HepG2 (cell line): Measurements from ENCODE around the gene LSM3.

Experiments
- EZH2 ChIP-seq: conservative IDR thresholded peaks from 2 replicates; pipeline ENCODE4 v1.6.1; 2012; ENCODE audit warnings: mild to moderate bottlenecking, low read depth, low read length, moderate library complexity
- SCMH1 ChIP-seq: sonication (generic); formaldehyde crosslinking; IDR thresholded peaks from 2 replicates; pipeline ENCODE4 v1.9.0; 2021; ENCODE audit warnings: missing genetic modification reagents, mild to moderate bottlenecking, borderline replicate concordance
- TBL1XR1 ChIP-seq: fragments of 150-350 bp; IDR thresholded peaks from 2 replicates; pipeline ENCODE4 v1.6.1; 2014; ENCODE audit warnings: borderline replicate concordance, low read length; ENCODE audit not compliant: partially characterized antibody
- TF ChIP-seq, protein P1 (sequence below): sonication (generic); formaldehyde crosslinking; IDR thresholded peaks from 2 replicates; pipeline ENCODE4 v1.4.0; 2020; ENCODE audit warnings: missing genetic modification reagents

GRCh38 chr3:14235003-14235911, 56.6 kb downstream of the LSM3 start:
- TF ChIP-seq TBL1XR1: no peak
- no peak for TF ChIP-seq SCMH1 (CRISPR knock-in tag)
- TF ChIP-seq, protein P1, sequence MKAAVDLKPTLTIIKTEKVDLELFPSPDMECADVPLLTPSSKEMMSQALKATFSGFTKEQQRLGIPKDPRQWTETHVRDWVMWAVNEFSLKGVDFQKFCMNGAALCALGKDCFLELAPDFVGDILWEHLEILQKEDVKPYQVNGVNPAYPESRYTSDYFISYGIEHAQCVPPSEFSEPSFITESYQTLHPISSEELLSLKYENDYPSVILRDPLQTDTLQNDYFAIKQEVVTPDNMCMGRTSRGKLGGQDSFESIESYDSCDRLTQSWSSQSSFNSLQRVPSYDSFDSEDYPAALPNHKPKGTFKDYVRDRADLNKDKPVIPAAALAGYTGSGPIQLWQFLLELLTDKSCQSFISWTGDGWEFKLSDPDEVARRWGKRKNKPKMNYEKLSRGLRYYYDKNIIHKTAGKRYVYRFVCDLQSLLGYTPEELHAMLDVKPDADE (CRISPR knock-in tag): no peak
- no peak for TF ChIP-seq EZH2
